ENCODE data around the gene JAK1.

JAK1 gene

GRCh38 chr1:64892576-64893573, 73.5 kb downstream of the JAK1 start:
- DNase-seq (ENCODE audit: low read depth): no peak

GRCh38 chr1:64891448-64891825, 74.9 kb downstream of the JAK1 start:
- peak; percentile 13 for DNase-seq (ENCODE audit: low read depth)

- DNase-seq (ENCODE audit: low read depth): no peak
Measured at GRCh38 chr1:64890699-64891447, 75.5 kb downstream of the JAK1 start.

- no peak for DNase-seq (ENCODE audit: low read depth)
Measured at GRCh38 chr1:64887689-64888217, 78.6 kb downstream of the JAK1 start.

- no peak for DNase-seq (ENCODE audit: low read depth)
Measured at GRCh38 chr1:64886877-64887276, 79.5 kb downstream of the JAK1 start.

GRCh38 chr1:64885648-64886047, 80.7 kb downstream of the JAK1 start:
- no peak for DNase-seq (ENCODE audit: low read depth)

- DNase-seq (ENCODE audit: low read depth): peak; percentile 61
Measured at GRCh38 chr1:64884261-64885040, 81.9 kb downstream of the JAK1 start.

- no peak for DNase-seq (ENCODE audit: low read depth)
Measured at GRCh38 chr1:64882574-64883255, 83.6 kb downstream of the JAK1 start.

GRCh38 chr1:64881281-64881680, 85.1 kb downstream of the JAK1 start:
- peak; percentile 89 for DNase-seq (ENCODE audit: low read depth)

GRCh38 chr1:64880449-64880848, 85.9 kb downstream of the JAK1 start:
- no peak for DNase-seq (ENCODE audit: low read depth)

GRCh38 chr1:64878931-64879611, 87.3 kb downstream of the JAK1 start:
- DNase-seq (ENCODE audit: low read depth): peak; percentile 90

GRCh38 chr1:64878090-64878489, 88.3 kb downstream of the JAK1 start:
- no peak for DNase-seq (ENCODE audit: low read depth)

- DNase-seq (ENCODE audit: low read depth): no peak
Measured at GRCh38 chr1:64877598-64877997, 88.8 kb downstream of the JAK1 start.

- no peak for DNase-seq (ENCODE audit: low read depth)
Measured at GRCh38 chr1:64877151-64877550, 89.2 kb downstream of the JAK1 start.

GRCh38 chr1:64875606-64876005, 90.7 kb downstream of the JAK1 start:
- no peak for DNase-seq (ENCODE audit: low read depth)

- DNase-seq (ENCODE audit: low read depth): no peak
Measured at GRCh38 chr1:64875101-64875500, 91.2 kb downstream of the JAK1 start.

GRCh38 chr1:64874666-64875065, 91.7 kb downstream of the JAK1 start:
- no peak for DNase-seq (ENCODE audit: low read depth)

- no peak for DNase-seq (ENCODE audit: low read depth)
Measured at GRCh38 chr1:64873576-64873975, 92.8 kb downstream of the JAK1 start.

- DNase-seq (ENCODE audit: low read depth): no peak
Measured at GRCh38 chr1:64872067-64872466, 94.3 kb downstream of the JAK1 start.

GRCh38 chr1:64871256-64871655, 95.1 kb downstream of the JAK1 start:
- DNase-seq (ENCODE audit: low read depth): no peak

GRCh38 chr1:64867266-64867665, 99.1 kb downstream of the JAK1 start:
- no peak for DNase-seq (ENCODE audit: low read depth)
